Endodermal cell (in vitro differentiated cells): ENCODE measurements around the gene MRM2. TPM values are rescaled to one million over a fixed set of nuclear protein-coding genes. Genes with fewer than 3 reads are reported as not detected.

Experiments used
- DNase-seq: peaks from one replicate; pipeline ENCODE4 v3.0.0-alpha.2; 2017
- H3K27ac ChIP-seq: 2 replicates; pipeline ENCODE4 v1.5.1; 2013; ENCODE audit warnings: mild to moderate bottlenecking, low read depth, low read length, moderate library complexity
- H3K27me3 ChIP-seq: 2 replicates; pipeline ENCODE4 v1.6.1; 2013; ENCODE audit warnings: mild to moderate bottlenecking, low read length, moderate library complexity; ENCODE audit not compliant: insufficient read depth, control insufficient read depth, poor library complexity, severe bottlenecking
- H3K36me3 ChIP-seq: 2 replicates; pipeline ENCODE4 v1.7.0; 2013; ENCODE audit warnings: mild to moderate bottlenecking, low read length, moderate library complexity; ENCODE audit not compliant: control insufficient read depth, insufficient read depth
- H3K4me1 ChIP-seq: one replicate; pipeline ENCODE4 v1.7.0; 2013; ENCODE audit warnings: low read length; ENCODE audit not compliant: control insufficient read depth, insufficient read depth
- H3K4me3 ChIP-seq: 2 replicates; pipeline ENCODE4 v1.5.1; 2013; ENCODE audit warnings: mild to moderate bottlenecking, low read length, moderate library complexity
- H3K9ac ChIP-seq: 2 replicates; pipeline ENCODE4 v1.6.1; 2013; ENCODE audit warnings: mild to moderate bottlenecking, low read length, moderate library complexity; ENCODE audit not compliant: poor library complexity, severe bottlenecking; ENCODE audit errors: extremely low read depth
- H3K9me3 ChIP-seq: 2 replicates; pipeline ENCODE4 v1.6.1; 2013; ENCODE audit warnings: mild to moderate bottlenecking, low read length, moderate library complexity; ENCODE audit not compliant: control insufficient read depth
- H3K27ac Mint-ChIP-seq: 2 replicates; pipeline ENCODE4 v1.8.0; 2020; ENCODE audit warnings: mixed read lengths
- H3K27me3 Mint-ChIP-seq: 2 replicates; pipeline ENCODE4 v1.8.0; 2021; ENCODE audit warnings: mild to moderate bottlenecking, mixed read lengths; ENCODE audit not compliant: insufficient read depth
- H3K36me3 Mint-ChIP-seq: 2 replicates; pipeline ENCODE4 v1.8.0; 2020; ENCODE audit warnings: low read depth, mixed read lengths
- H3K4me1 Mint-ChIP-seq: 2 replicates; pipeline ENCODE4 v1.8.0; 2020; ENCODE audit warnings: mixed read lengths
- H3K4me3 Mint-ChIP-seq: 2 replicates; pipeline ENCODE4 v1.8.0; 2020; ENCODE audit warnings: mild to moderate bottlenecking, moderate library complexity, mixed read lengths
- H3K9me3 Mint-ChIP-seq: 2 replicates; pipeline ENCODE4 v1.8.0; 2020; ENCODE audit warnings: mild to moderate bottlenecking, mixed read lengths
- WGBS, 2 experiments: methylation state at CpG; one replicate each; pipeline versions ENCODE4 v1.1.5 to v1.1.7; 2013; ENCODE audit warnings: missing lambda C conversion rate in 2 of 2, mixed read lengths in 1 of 2; ENCODE audit not compliant: insufficient coverage in 1 of 2, insufficient read length in 1 of 2; 5-methylcytosine and 5-hydroxymethylcytosine counted together
- total RNA-seq, 2 donors: library from RNA; stranded (reverse); fragmentation: NEBNext Ultra II Directional in 1 of 2; extraction: Animal tissue kit (Norgen Biotek cat#: 25700) in 1 of 2; gene quantifications; 2 replicates in 1 of 2; 3 replicates in 1 of 2; pipeline ENCODE4 v1.2.1, GENCODE V29; 2021
- TF ChIP-seq, protein P1 (sequence below): fragments of 200-600 bp; sonication (generic); conservative IDR thresholded peaks from 2 replicates; pipeline ENCODE4 v1.5.0; 2021; ENCODE audit warnings: antibody characterized with exemption, mild to moderate bottlenecking

MRM2 gene
- total RNA-seq, 2 donors from 2014 or later, result 38.9 TPM

DNA sequence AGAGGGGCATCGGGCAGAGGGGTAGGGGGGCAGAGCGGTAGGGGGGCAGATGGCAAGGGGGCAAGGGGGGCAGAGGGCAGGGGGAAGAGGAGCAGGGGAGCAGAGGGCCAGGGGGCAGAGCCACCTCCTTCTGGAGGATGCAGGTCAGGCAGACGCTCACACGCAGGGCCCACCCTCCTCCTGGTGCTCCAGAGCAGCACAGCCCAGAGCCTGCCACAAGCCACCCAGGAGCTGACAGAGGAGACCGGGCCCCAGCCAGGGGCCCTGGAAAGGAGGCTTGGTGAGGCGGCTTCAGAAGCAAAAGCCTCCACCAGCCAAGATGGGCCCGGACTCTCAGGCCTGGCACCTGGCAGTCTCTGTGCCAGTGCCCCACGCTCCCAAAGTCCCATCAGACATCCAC is 22.4 kb downstream of the MRM2 start:
- no peak overlapping the region for H3K9ac ChIP-seq
- 87 to 100% methylated on average over 1 to 8 of the region's 8 CpGs for WGBS, 2 experiments
- no peaks in the 10 kb centered on the region for H3K27me3 Mint-ChIP-seq
- TF ChIP-seq, protein P1, sequence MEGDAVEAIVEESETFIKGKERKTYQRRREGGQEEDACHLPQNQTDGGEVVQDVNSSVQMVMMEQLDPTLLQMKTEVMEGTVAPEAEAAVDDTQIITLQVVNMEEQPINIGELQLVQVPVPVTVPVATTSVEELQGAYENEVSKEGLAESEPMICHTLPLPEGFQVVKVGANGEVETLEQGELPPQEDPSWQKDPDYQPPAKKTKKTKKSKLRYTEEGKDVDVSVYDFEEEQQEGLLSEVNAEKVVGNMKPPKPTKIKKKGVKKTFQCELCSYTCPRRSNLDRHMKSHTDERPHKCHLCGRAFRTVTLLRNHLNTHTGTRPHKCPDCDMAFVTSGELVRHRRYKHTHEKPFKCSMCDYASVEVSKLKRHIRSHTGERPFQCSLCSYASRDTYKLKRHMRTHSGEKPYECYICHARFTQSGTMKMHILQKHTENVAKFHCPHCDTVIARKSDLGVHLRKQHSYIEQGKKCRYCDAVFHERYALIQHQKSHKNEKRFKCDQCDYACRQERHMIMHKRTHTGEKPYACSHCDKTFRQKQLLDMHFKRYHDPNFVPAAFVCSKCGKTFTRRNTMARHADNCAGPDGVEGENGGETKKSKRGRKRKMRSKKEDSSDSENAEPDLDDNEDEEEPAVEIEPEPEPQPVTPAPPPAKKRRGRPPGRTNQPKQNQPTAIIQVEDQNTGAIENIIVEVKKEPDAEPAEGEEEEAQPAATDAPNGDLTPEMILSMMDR, result no peak
- no peaks in the 10 kb centered on the region for H3K9me3 ChIP-seq
- H3K4me3 ChIP-seq, result no peak overlapping the region
- H3K9me3 Mint-ChIP-seq, result no peaks in the 10 kb centered on the region
- DNase-seq, result no peak
- H3K27ac ChIP-seq, result no peak overlapping the region
- peaks cover 56% of the 10 kb centered on the region for H3K36me3 ChIP-seq
- H3K4me1 Mint-ChIP-seq, result peaks cover 5% of the 10 kb centered on the region
- no peaks in the 10 kb centered on the region for H3K4me1 ChIP-seq
- no peak overlapping the region for H3K4me3 Mint-ChIP-seq
- H3K27me3 ChIP-seq, result no peaks in the 10 kb centered on the region
- H3K36me3 Mint-ChIP-seq, result peaks cover 66% of the 10 kb centered on the region
- H3K27ac Mint-ChIP-seq, result no peak overlapping the region

DNA sequence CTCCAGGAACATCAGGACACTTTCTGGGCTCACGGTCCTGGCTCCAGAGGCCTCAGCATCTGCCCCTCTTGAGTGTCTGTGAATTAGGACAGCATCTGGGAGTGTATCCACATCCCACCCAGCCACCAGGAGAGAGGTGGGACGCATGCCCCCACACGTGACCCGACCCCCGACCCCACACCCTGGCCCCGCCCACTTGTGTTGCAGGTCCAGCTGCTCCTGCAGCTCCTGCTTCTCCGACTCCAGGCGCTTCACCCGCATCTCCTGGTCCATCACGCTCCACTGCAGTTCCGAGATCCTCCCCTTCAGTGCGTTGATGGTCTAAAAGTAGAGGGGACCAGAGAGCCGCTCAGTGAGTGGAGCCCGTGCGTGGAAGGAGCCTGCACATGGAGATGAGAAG is 22.9 kb downstream of the MRM2 start:
- H3K4me3 ChIP-seq, result no peak overlapping the region
- no peaks in the 10 kb centered on the region for H3K4me1 ChIP-seq
- no peak for DNase-seq
- H3K27me3 ChIP-seq, result no peaks in the 10 kb centered on the region
- H3K27ac ChIP-seq, result no peak overlapping the region
- no peak overlapping the region for H3K27ac Mint-ChIP-seq
- H3K9me3 ChIP-seq, result no peaks in the 10 kb centered on the region
- H3K36me3 ChIP-seq, result peaks cover 58% of the 10 kb centered on the region
- H3K27me3 Mint-ChIP-seq, result no peaks in the 10 kb centered on the region
- H3K9ac ChIP-seq, result no peak overlapping the region
- H3K4me1 Mint-ChIP-seq, result peaks cover 5% of the 10 kb centered on the region
- H3K36me3 Mint-ChIP-seq, result peaks cover 67% of the 10 kb centered on the region
- no peak overlapping the region for H3K4me3 Mint-ChIP-seq
- no peaks in the 10 kb centered on the region for H3K9me3 Mint-ChIP-seq
- WGBS, 2 experiments, result 95 to 97% methylated on average over 14 to 15 of the region's 15 CpGs
- TF ChIP-seq, protein P1, result no peak

DNA sequence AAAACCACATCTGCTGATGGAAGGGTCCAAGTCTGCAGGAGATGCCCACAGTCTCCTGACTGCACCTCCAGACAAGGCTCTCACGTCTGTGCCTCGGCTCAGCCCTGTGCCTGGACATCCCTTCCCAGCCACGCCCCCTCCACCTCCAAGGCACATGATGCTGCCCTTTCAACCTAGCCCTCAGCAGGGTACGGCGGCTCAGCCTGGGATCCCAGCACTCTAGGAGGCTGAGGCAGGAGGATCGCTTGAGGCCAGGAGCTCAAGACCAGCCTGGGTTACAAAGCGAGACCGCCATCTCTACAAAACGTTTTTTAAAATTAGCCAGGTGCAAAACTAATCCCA is 23.6 kb downstream of the MRM2 start:
- H3K4me3 ChIP-seq, result no peak overlapping the region
- H3K36me3 Mint-ChIP-seq, result peaks cover 72% of the 10 kb centered on the region
- H3K9ac ChIP-seq, result no peak overlapping the region
- H3K27ac ChIP-seq, result no peak overlapping the region
- peaks cover 5% of the 10 kb centered on the region for H3K4me1 Mint-ChIP-seq
- H3K4me1 ChIP-seq, result no peaks in the 10 kb centered on the region
- WGBS, 2 experiments, result 88 to 94% methylated on average over 6 to 9 of the region's 9 CpGs
- no peaks in the 10 kb centered on the region for H3K27me3 Mint-ChIP-seq
- no peak overlapping the region for H3K4me3 Mint-ChIP-seq
- no peaks in the 10 kb centered on the region for H3K9me3 ChIP-seq
- no peaks in the 10 kb centered on the region for H3K27me3 ChIP-seq
- DNase-seq, result no peak
- peaks cover 65% of the 10 kb centered on the region for H3K36me3 ChIP-seq
- TF ChIP-seq, protein P1, result no peak
- H3K9me3 Mint-ChIP-seq, result no peaks in the 10 kb centered on the region
- no peak overlapping the region for H3K27ac Mint-ChIP-seq
